Myocyte (in vitro differentiated cells): ENCODE data around the gene TXNDC5. TPM values are rescaled to one million over a fixed set of nuclear protein-coding genes. Genes with fewer than 3 reads are reported as not detected.

ENCODE experiments used
- DNase-seq: peaks from one replicate; pipeline ENCODE4 v3.0.0-alpha.2; 2012; ENCODE audit warnings: low read depth
- total RNA-seq: library from RNA; depleted of rRNA; stranded (reverse); fragments of >200 nt; gene quantifications from 2 replicates; pipeline ENCODE4 v1.2.3, GENCODE V29; 2014

The TXNDC5 gene
- total RNA-seq, 1 donor from 2014 or later = 162 TPM

GRCh38 chr6:7868926-7869325 lies 41.7 kb downstream of the TXNDC5 start:
- DNase-seq = no peak

GRCh38 chr6:7866526-7866925 lies 44.1 kb downstream of the TXNDC5 start:
- no peak for DNase-seq

- no peak for DNase-seq
These were observed 44.8 kb downstream of the TXNDC5 start for GRCh38 chr6:7865781-7866180.

GRCh38 chr6:7859591-7859990 lies 51.0 kb downstream of the TXNDC5 start:
- no peak for DNase-seq

GRCh38 chr6:7851780-7852179 lies 58.8 kb downstream of the TXNDC5 start:
- DNase-seq = no peak

GRCh38 chr6:7848229-7848628 lies 62.4 kb downstream of the TXNDC5 start:
- no peak for DNase-seq

- peak; percentile 73 for DNase-seq
These were observed 63.4 kb downstream of the TXNDC5 start for GRCh38 chr6:7846966-7847818.

GRCh38 chr6:7841781-7842468 lies 68.7 kb downstream of the TXNDC5 start:
- DNase-seq = no peak

GRCh38 chr6:7836371-7837026 lies 74.1 kb downstream of the TXNDC5 start:
- no peak for DNase-seq

GRCh38 chr6:7833751-7834070 lies 76.9 kb downstream of the TXNDC5 start:
- DNase-seq = no peak

GRCh38 chr6:7832904-7833750 lies 77.5 kb downstream of the TXNDC5 start:
- no peak for DNase-seq

Other genes with a start within 250 kb of the TXNDC5 start
- 0.10 and 0.19 TPM in 2 replicates for gene BMP6, start 184.7 kb downstream of the TXNDC5 start, total RNA-seq
- gene BLOC1S5, start 153.6 kb upstream of the TXNDC5 start, total RNA-seq = 14.1 and 24.1 TPM in 2 replicates
- gene EEF1E1, start 191.8 kb upstream of the TXNDC5 start, total RNA-seq = 33.2 and 52.1 TPM in 2 replicates